NCI-H2227 (cell line): ENCODE measurements around the gene TMOD3.

Experiments
- DNase-seq: peaks from one replicate; lab custom pipeline; 2025; ENCODE audit not compliant: unreplicated experiment; lab: John Stamatoyannopoulos, UW

Gene TMOD3

GRCh38 chr15:51907136-51907862, 77.8 kb downstream of the TMOD3 start:
- no peak for DNase-seq

DNA sequence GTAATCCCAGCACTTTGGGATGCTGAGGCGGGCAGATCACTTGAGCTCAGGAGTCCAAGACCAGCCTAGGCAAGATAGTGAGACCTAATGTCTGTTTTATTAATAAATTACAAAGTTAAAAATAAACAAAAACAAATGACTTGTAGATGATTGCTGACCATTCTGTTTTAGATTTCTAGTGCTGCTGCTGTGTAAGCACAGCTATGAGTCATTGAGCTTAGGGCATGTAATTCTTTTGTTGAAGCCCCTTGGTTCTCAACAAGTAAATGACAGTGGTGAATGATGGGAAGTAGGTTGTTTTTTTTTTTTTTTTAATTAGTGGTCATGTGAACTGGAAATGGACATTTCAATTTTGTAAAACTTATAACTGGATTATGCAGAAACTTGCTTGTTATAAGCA, 78.9 kb downstream of the TMOD3 start:
- DNase-seq: no peak

GRCh38 chr15:51909584-51909983, 80.1 kb downstream of the TMOD3 start:
- no peak for DNase-seq

DNA sequence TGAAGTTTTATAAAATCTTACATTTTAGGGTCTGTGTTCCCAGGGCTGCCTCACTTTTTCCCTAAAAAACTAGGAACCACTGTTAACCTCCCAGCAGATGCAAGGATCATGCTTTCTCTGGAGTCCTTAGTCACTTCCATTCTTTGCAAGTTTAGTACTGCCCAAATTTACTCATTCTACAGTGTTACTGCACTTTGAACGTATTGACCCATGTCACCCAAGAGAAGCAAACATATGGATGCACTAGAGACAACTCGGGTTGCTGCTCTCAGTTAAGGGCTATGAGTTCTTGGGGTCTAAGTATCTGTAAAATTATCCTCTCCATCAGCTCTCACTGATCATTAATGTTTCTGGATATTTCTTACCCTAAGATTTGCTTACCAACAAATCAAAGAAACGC, 83.1 kb downstream of the TMOD3 start:
- DNase-seq: no peak

DNA sequence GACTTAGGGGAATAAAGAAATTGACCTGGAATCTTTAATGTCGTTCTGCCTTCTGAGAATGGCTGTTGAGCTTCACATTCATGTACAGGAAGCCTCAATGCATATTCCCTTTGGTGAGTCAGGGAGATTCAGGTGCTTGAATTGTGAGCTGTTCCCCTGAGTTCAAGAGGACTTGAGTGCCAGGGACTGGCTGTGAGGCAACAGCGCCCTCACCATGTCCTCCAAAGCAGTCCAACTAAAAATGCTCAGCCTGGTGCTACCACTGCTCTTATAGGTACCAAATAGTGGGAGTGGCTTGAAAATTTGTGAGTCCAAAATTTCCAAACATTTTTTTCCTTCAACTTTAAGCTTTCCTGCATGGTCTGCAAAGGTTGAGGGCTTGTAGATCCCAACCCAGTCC, 88.0 kb downstream of the TMOD3 start:
- DNase-seq: no peak

DNA sequence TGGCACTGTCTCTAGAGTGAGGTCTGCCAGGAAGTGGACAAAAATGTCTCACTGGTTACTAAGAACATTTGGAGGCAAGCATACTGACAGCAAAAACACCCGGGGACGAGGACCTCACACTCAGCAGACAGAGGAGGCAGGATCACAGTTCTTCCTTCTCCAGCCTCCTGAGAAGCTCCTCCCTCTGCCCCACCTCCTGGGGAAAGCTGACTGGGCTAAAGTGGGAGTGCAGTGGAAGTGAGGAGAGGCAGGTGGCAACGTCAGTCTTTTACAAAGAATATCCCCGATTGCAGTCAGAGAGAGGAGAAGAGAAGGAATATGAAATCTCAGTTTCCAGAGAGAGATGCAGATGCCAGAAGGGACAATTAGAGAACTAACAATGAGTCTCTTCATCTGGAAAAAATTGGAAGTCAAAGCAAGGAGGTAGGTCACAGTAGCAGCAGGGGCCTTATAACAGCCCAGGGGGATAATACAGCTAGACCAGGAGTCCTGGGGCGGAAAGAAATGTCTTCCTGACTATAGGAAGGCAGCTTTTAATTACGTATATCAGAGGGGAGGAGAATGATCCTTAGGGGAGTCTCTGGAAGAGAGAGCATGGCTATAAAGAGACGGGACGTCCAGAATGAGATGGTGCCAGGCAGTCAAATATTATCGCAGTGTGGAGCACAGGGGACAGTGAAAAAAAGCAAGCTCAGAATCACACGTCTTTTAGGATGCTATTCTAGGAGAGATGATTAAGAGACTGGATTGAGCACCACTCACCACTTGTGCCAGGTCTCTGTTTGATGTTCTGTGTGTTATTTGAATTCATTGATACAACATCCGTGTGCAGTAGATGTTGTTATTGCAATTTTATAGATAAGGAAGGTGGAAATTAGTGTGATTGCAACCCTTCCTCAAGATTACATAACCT, 95.0 kb downstream of the TMOD3 start:
- peak; percentile 74 for DNase-seq

DNA sequence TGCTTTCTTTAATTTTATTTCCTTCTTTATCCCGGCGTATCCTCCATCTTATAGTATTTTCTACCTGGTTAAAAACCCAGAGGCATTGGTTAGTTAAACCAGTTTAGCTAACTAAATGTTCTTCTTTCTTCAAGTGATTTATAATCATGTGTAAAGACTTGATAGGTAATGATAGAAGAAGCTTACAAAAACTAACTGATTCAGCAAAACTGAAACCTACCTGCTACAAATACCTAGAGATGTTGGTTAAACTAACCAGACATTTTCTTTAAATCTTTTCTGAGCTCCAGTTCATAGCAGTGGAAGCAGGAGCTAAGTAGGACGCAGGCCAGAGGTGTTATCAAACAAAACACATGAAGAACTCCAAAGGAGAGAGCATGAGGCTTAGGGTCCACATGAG, 97.4 kb downstream of the TMOD3 start:
- DNase-seq: no peak

GRCh38 chr15:51931016-51931415, 101.6 kb downstream of the TMOD3 start:
- no peak for DNase-seq

DNA sequence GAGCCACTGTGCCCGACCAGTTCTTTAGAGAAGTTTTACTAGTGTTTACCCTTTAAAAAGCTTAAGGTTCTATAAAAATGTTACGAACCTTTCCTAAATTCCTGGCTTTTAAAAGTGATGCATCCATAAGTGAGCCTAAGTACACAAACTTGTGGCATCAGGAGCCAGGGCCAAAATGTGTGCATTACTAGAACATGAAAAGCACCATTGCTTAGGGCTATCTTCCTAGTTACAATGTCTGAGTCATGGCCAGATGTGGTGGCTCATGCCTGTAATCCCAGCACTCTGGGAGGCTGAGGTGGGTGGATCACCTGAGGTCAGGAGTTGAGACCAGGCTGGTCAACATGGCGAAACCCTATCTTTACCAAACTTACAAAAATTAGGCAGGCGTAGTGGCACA, 102.2 kb downstream of the TMOD3 start:
- no peak for DNase-seq

DNA sequence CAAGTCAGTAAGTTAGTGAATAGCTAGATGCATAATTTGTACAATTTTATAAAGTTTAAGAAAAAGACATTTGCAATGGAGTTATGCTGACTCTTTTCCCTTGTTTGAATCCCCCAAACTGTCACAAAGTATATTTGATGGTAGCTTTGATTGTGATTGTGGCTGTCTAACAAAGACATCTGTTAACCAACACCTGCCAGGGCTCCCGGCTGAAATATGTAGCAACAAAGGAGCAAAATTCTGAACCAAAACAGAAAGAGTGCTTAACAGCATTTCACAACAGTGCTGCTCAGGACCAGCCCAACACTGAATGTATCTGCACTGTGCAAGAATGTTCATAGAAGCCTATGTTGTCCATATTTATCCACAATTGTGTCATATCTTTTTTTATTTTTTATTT, 102.7 kb downstream of the TMOD3 start:
- no peak for DNase-seq

DNA sequence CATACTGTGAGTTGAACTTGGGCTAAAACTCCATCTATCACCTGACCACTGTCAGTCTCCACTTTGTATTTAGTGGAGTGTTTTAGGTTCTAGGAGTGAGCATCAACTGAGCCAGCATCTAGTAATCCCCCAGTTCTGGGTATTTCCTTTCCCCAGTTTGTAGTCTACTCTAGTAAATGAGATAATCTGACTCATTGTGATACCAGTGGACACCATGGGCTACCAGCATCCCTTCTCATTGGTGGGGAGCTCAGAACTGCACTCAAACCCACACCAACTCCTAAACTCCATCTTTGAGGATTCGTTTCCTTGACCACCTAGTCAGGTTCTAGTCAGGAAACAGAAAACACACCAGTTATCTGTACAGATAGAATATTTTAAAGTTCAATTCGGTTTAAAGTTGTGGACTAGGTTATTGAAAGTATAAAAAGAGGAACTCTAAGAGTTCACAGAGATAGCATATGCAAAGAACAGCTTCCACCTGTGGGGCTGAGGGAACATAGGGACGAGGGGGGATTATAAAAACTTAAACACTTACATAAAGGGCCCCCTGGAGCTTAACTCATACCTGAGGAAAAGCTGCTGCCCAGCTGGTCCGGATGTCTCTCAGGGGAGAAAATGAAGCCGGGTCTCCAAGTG, 106.1 kb downstream of the TMOD3 start:
- DNase-seq: no peak

DNA sequence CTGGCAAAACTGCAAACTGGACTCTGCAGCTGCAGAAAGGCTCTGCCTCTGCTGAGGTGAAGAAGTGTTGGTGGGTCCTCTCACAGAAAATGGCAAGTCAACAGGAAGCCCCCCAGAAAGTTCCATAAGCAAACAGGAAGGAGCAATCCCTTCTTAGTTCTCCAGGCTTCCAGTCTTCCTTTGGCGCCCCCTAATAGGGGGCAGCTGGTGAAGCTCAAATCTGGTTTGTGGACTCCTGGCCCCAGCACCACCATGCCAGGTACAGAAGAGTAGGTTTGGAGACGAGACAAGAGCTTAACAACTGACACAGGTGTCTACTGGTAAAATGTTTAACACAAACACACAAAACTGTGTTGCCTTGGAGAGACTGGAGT, 106.6 kb downstream of the TMOD3 start:
- no peak for DNase-seq

- no peak for DNase-seq
These were observed 108.8 kb downstream of the TMOD3 start for GRCh38 chr15:51938286-51938685.

- no peak for DNase-seq
These were observed 109.8 kb downstream of the TMOD3 start for GRCh38 chr15:51939216-51939615.

DNA sequence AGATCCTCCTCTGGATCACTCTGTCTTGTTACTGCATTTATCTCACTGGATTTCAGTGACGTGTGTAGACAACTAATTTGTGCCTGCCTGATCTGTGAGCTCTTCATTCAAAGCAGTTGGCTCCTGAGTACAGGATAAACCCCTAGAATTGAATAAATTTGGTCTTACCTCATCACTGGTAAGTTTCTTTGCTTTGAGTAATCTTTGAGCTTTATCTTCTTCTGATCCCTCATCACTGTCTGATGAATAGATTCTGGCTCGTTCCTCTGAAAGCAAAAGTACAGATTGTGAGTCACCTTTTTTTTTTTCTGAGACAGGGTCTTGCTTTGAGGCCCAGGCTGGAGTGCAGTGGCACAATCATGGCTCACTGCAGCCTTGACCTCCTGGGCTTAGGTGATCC, 117.7 kb downstream of the TMOD3 start:
- DNase-seq: no peak

GRCh38 chr15:51952805-51953204, 123.4 kb downstream of the TMOD3 start:
- no peak for DNase-seq

DNA sequence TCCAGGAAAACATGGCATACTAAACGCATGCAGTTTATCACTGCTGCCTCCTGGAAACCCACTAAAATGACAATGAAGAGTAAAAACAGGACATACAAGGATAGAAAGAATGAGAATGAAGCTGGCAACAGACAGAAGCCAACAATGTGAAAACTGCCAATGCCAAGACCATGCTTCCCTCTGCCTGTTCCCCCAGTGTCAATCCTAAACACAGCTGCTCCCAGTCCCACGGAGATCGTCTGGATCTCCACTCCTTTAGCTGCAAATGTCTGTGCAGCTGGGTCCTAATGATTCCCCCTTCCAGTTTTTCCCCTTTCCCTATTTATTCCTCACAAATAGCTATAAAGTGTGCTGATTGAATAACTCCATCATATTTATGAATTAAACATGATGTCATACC, 126.1 kb downstream of the TMOD3 start:
- no peak for DNase-seq
